K562 (cell line): ENCODE measurements around the gene ITGA11.

Experiments used
- EGR1 ChIP-seq: fragments of 450-650 bp; conservative IDR thresholded peaks from 2 replicates; pipeline ENCODE4 v1.6.1; 2017; ENCODE audit warnings: mild to moderate bottlenecking
- GTF2E2 ChIP-seq: fragments of 200-800 bp; sonication (Bioruptor generic); IDR thresholded peaks from 2 replicates; pipeline ENCODE4 v1.6.1; 2016; ENCODE audit warnings: missing genetic modification characterization, missing compliant biosample characterization
- KLF10 ChIP-seq: fragments of 250-450 bp; sonication (Bioruptor Pico); IDR thresholded peaks from 2 replicates; pipeline ENCODE4 v1.6.1; 2021; ENCODE audit warnings: matching md5 sums
- LARP7 ChIP-seq: fragments of 450-650 bp; IDR thresholded peaks from 2 replicates; pipeline ENCODE4 v1.6.1; 2016
- MCM7 ChIP-seq, 2 experiments: fragments of 450-650 bp; IDR thresholded peaks; 2 replicates each; pipeline ENCODE4 v1.6.1; 2016 to 2018
- MXI1 ChIP-seq: IDR thresholded peaks from 2 replicates; pipeline ENCODE4 v1.6.1; 2011; ENCODE audit warnings: low read depth, mild to moderate bottlenecking, improper control_type of control experiment, low read length
- POLR2AphosphoS5 ChIP-seq: IDR thresholded peaks from 2 replicates; pipeline ENCODE4 v1.6.1; 2011; ENCODE audit warnings: mild to moderate bottlenecking, low read depth, low read length, moderate library complexity; ENCODE audit not compliant: control insufficient read depth, insufficient read depth
- TF ChIP-seq, protein P1 (sequence below): fragments of 450-650 bp; IDR thresholded peaks from 2 replicates; pipeline ENCODE4 v1.6.1; 2016; ENCODE audit warnings: borderline replicate concordance
- TF ChIP-seq, protein P2 (sequence below), 3 experiments: IDR thresholded peaks in 2 of 3; conservative IDR thresholded peaks in 1 of 3; 2 replicates each; pipeline ENCODE4 v1.5.1; 2011 to 2012; ENCODE audit warnings: low read length in 3 of 3, mild to moderate bottlenecking in 3 of 3, control low read depth in 2 of 3, improper control_type of control experiment in 1 of 3, inconsistent platforms in 1 of 3, low read depth in 1 of 3, mixed read lengths in 1 of 3, moderate library complexity in 1 of 3; ENCODE audit not compliant: insufficient read depth in 2 of 3
- TF ChIP-seq, protein P3 (sequence below): fragments of 250-450 bp; sonication (Bioruptor Pico); IDR thresholded peaks from 2 replicates; pipeline ENCODE4 v1.6.1; 2021; ENCODE audit warnings: mild to moderate bottlenecking
- TF ChIP-seq, protein P4 (sequence below): sonication (generic); formaldehyde crosslinking; IDR thresholded peaks from 2 replicates; pipeline ENCODE4 v1.8.1; 2022; ENCODE audit warnings: missing genetic modification reagents

DNA sequence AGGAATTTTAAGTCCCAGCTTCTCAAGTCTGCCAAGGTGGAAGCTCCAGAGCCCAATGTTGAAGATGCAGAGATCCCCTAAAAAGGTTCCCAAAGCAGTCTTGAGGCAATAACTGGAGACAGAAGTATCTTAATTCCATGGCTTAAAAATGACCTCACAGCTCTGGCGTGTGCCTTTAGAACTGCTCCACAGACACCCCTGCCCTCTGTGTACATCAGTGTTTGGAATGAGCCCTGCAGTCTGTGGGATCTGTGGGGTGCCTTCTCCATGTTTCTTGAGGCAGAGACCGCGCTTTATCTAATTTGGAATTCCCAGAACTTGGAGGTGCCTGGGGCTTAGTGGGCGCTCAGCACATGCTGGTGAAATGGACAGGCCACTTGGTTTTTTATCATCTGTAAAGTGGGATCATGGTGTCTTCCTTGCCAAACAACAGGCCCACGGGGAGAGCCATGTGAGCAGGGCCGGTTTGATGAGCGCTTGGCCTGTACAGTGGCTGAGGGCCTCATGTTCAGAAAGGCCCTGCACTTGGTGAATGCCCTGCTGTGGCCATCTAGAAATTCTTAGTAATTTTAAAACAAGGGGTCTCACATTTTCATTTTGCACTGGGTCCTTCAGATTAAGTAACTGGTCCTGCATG lies 7.1 kb downstream of the ITGA11 start:
- TF ChIP-seq, protein P1, sequence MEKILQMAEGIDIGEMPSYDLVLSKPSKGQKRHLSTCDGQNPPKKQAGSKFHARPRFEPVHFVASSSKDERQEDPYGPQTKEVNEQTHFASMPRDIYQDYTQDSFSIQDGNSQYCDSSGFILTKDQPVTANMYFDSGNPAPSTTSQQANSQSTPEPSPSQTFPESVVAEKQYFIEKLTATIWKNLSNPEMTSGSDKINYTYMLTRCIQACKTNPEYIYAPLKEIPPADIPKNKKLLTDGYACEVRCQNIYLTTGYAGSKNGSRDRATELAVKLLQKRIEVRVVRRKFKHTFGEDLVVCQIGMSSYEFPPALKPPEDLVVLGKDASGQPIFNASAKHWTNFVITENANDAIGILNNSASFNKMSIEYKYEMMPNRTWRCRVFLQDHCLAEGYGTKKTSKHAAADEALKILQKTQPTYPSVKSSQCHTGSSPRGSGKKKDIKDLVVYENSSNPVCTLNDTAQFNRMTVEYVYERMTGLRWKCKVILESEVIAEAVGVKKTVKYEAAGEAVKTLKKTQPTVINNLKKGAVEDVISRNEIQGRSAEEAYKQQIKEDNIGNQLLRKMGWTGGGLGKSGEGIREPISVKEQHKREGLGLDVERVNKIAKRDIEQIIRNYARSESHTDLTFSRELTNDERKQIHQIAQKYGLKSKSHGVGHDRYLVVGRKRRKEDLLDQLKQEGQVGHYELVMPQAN, result no peak
- TF ChIP-seq, protein P2, sequence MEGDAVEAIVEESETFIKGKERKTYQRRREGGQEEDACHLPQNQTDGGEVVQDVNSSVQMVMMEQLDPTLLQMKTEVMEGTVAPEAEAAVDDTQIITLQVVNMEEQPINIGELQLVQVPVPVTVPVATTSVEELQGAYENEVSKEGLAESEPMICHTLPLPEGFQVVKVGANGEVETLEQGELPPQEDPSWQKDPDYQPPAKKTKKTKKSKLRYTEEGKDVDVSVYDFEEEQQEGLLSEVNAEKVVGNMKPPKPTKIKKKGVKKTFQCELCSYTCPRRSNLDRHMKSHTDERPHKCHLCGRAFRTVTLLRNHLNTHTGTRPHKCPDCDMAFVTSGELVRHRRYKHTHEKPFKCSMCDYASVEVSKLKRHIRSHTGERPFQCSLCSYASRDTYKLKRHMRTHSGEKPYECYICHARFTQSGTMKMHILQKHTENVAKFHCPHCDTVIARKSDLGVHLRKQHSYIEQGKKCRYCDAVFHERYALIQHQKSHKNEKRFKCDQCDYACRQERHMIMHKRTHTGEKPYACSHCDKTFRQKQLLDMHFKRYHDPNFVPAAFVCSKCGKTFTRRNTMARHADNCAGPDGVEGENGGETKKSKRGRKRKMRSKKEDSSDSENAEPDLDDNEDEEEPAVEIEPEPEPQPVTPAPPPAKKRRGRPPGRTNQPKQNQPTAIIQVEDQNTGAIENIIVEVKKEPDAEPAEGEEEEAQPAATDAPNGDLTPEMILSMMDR (IDR thresholded peaks at IDR 0.05 in 2 of 3, conservative IDR thresholded peaks at IDR 0.05 in 1 of 3; ENCODE audit: insufficient read depth in 2 of 3, low read depth in 1 of 3, low read length in 3 of 3), result no peak
- no peak for TF ChIP-seq EGR1
- TF ChIP-seq MCM7 (IDR thresholded peaks at IDR 0.05), result no peak
- TF ChIP-seq LARP7, result no peak
- no peak for TF ChIP-seq KLF10 (CRISPR knock-in tag)
- TF ChIP-seq POLR2AphosphoS5, result no peak
- TF ChIP-seq GTF2E2 (tag), result no peak
- TF ChIP-seq, protein P3, sequence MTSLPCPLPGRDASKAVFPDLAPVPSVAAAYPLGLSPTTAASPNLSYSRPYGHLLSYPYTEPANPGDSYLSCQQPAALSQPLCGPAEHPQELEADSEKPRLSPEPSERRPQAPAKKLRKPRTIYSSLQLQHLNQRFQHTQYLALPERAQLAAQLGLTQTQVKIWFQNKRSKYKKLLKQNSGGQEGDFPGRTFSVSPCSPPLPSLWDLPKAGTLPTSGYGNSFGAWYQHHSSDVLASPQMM (CRISPR knock-in tag), result no peak
- TF ChIP-seq, protein P4, sequence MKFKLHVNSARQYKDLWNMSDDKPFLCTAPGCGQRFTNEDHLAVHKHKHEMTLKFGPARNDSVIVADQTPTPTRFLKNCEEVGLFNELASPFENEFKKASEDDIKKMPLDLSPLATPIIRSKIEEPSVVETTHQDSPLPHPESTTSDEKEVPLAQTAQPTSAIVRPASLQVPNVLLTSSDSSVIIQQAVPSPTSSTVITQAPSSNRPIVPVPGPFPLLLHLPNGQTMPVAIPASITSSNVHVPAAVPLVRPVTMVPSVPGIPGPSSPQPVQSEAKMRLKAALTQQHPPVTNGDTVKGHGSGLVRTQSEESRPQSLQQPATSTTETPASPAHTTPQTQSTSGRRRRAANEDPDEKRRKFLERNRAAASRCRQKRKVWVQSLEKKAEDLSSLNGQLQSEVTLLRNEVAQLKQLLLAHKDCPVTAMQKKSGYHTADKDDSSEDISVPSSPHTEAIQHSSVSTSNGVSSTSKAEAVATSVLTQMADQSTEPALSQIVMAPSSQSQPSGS (CRISPR knock-in tag), result no peak
- TF ChIP-seq MXI1, result no peak
